H9 (cell line): ENCODE measurements around the gene CELF1. TPM values are rescaled to one million over a fixed set of nuclear protein-coding genes. Genes with fewer than 3 reads are reported as not detected.

ENCODE experiments used
- DNase-seq: peaks from one replicate; pipeline ENCODE4 v3.0.0-alpha.2; 2017
- H2AFZ ChIP-seq: one replicate; pipeline ENCODE4 v1.6.1; 2013; ENCODE audit warnings: mild to moderate bottlenecking, low read length, control low read depth, moderate library complexity
- H2AK5ac ChIP-seq: 2 replicates; pipeline ENCODE4 v1.6.1; 2013; ENCODE audit warnings: low read length, control low read depth, mixed read lengths; ENCODE audit not compliant: insufficient read length
- H2BK120ac ChIP-seq: one replicate; pipeline ENCODE4 v1.6.1; 2013; ENCODE audit warnings: low read depth, mild to moderate bottlenecking, low read length, control low read depth, inconsistent platforms; ENCODE audit not compliant: poor library complexity, severe bottlenecking
- H2BK12ac ChIP-seq: 2 replicates; pipeline ENCODE4 v1.6.1; 2013; ENCODE audit warnings: low read length, control low read depth, mixed read lengths, low read depth; ENCODE audit not compliant: insufficient read length
- H2BK15ac ChIP-seq: 2 replicates; pipeline ENCODE4 v1.6.1; 2013; ENCODE audit warnings: low read depth, low read length, control low read depth
- H2BK20ac ChIP-seq: one replicate; pipeline ENCODE4 v1.6.1; 2013; ENCODE audit warnings: low read depth, mild to moderate bottlenecking, low read length, control low read depth, inconsistent platforms; ENCODE audit not compliant: poor library complexity, severe bottlenecking
- H2BK5ac ChIP-seq: 2 replicates; pipeline ENCODE4 v1.6.1; 2013; ENCODE audit warnings: low read length, control low read depth, mixed read lengths; ENCODE audit not compliant: insufficient read length
- H3K14ac ChIP-seq: 2 replicates; pipeline ENCODE4 v1.6.1; 2013; ENCODE audit warnings: low read length, control low read depth; ENCODE audit not compliant: insufficient read depth
- H3K18ac ChIP-seq: 2 replicates; pipeline ENCODE4 v1.6.1; 2013; ENCODE audit warnings: low read depth, mild to moderate bottlenecking, mixed read lengths, low read length, control low read depth; ENCODE audit not compliant: insufficient read length
- H3K23ac ChIP-seq: 2 replicates; pipeline ENCODE4 v1.6.1; 2013; ENCODE audit warnings: low read length, control low read depth, mixed read lengths, low read depth; ENCODE audit not compliant: insufficient read length
- H3K23me2 ChIP-seq: 2 replicates; pipeline ENCODE4 v1.6.1; 2013; ENCODE audit warnings: low read depth, mild to moderate bottlenecking, mixed read lengths, low read length, control low read depth; ENCODE audit not compliant: insufficient read length, poor library complexity, severe bottlenecking
- H3K27ac ChIP-seq: 2 replicates; pipeline ENCODE4 v1.5.1; 2013; ENCODE audit warnings: low read length, control low read depth, mixed read lengths, low read depth; ENCODE audit not compliant: insufficient read length
- H3K27me3 ChIP-seq: 2 replicates; pipeline ENCODE4 v1.6.1; 2013; ENCODE audit warnings: low read length, control low read depth, inconsistent platforms; ENCODE audit not compliant: insufficient read depth
- H3K4ac ChIP-seq: 2 replicates; pipeline ENCODE4 v1.6.1; 2013; ENCODE audit warnings: low read depth, mild to moderate bottlenecking, control low read depth, inconsistent platforms, low read length, moderate library complexity
- H3K4me1 ChIP-seq: 2 replicates; pipeline ENCODE4 v1.6.1; 2013; ENCODE audit warnings: low read length, control low read depth, inconsistent platforms; ENCODE audit not compliant: insufficient read depth
- H3K4me2 ChIP-seq: 2 replicates; pipeline ENCODE4 v1.6.1; 2013; ENCODE audit warnings: low read length, control low read depth, mixed read lengths; ENCODE audit not compliant: insufficient read length, insufficient read depth
- H3K56ac ChIP-seq: 2 replicates; pipeline ENCODE4 v1.6.1; 2013; ENCODE audit warnings: low read depth, mild to moderate bottlenecking, mixed read lengths, low read length, control low read depth; ENCODE audit not compliant: insufficient read length
- H3K79me1 ChIP-seq: 2 replicates; pipeline ENCODE4 v1.6.1; 2013; ENCODE audit warnings: low read depth, mild to moderate bottlenecking, moderate library complexity, low read length, control low read depth, inconsistent platforms; ENCODE audit not compliant: insufficient read depth, poor library complexity, severe bottlenecking
- H3K79me2 ChIP-seq: 2 replicates; pipeline ENCODE4 v1.6.1; 2013; ENCODE audit warnings: low read length, control low read depth, inconsistent platforms; ENCODE audit not compliant: insufficient read depth
- H3K9ac ChIP-seq: 2 replicates; pipeline ENCODE4 v1.6.1; 2013; ENCODE audit warnings: low read length, control low read depth, mixed read lengths; ENCODE audit not compliant: insufficient read length; ENCODE audit errors: extremely low read depth
- H3K9me3 ChIP-seq: one replicate; pipeline ENCODE4 v1.6.1; 2013; ENCODE audit warnings: low read depth, low read length, inconsistent platforms; ENCODE audit not compliant: control insufficient read depth
- H3T11ph ChIP-seq: one replicate; pipeline ENCODE4 v1.6.1; 2013; ENCODE audit warnings: mild to moderate bottlenecking, low read length, control low read depth, inconsistent platforms
- H4K20me1 ChIP-seq: one replicate; pipeline ENCODE4 v1.6.1; 2013; ENCODE audit not compliant: control insufficient read depth, insufficient read length, insufficient read depth
- H4K5ac ChIP-seq: 2 replicates; pipeline ENCODE4 v1.6.1; 2013; ENCODE audit warnings: low read depth, mild to moderate bottlenecking, mixed read lengths, low read length, control low read depth; ENCODE audit not compliant: insufficient read length
- H4K8ac ChIP-seq: replicated peaks from 2 replicates; pipeline ENCODE4 v1.6.1; 2013; ENCODE audit warnings: low read length, control low read depth, mixed read lengths, low read depth; ENCODE audit not compliant: insufficient read length
- H4K91ac ChIP-seq: 2 replicates; pipeline ENCODE4 v1.6.1; 2013; ENCODE audit warnings: low read depth, mild to moderate bottlenecking, moderate library complexity, mixed read lengths, low read length, control low read depth; ENCODE audit not compliant: insufficient read length
- H3K27ac Mint-ChIP-seq, 3 experiments: 2 replicates in 2 of 3; 3 replicates in 1 of 3; pipeline ENCODE4 v1.8.0; 2020 to 2021; ENCODE audit warnings: mixed read lengths in 3 of 3, mild to moderate bottlenecking in 1 of 3, moderate library complexity in 1 of 3
- H3K27me3 Mint-ChIP-seq: 2 replicates; pipeline ENCODE4 v1.8.0; 2021; ENCODE audit warnings: low read depth, mild to moderate bottlenecking, moderate library complexity, mixed read lengths
- H3K36me3 Mint-ChIP-seq, 3 experiments: 2 replicates in 2 of 3; 3 replicates in 1 of 3; pipeline ENCODE4 v1.8.0; 2020 to 2021; ENCODE audit warnings: low read depth in 3 of 3, mixed read lengths in 3 of 3; ENCODE audit not compliant: insufficient read depth in 1 of 3
- H3K4me1 Mint-ChIP-seq, 2 experiments: 2 replicates each; pipeline ENCODE4 v1.8.0; 2020; ENCODE audit warnings: mixed read lengths in 2 of 2
- H3K4me3 Mint-ChIP-seq, 2 experiments: 2 replicates in 1 of 2; 3 replicates in 1 of 2; pipeline ENCODE4 v1.8.0; 2020 to 2021; ENCODE audit warnings: mild to moderate bottlenecking in 2 of 2, mixed read lengths in 2 of 2, moderate library complexity in 1 of 2
- H3K9me3 Mint-ChIP-seq, 2 experiments: 2 replicates in 1 of 2; 3 replicates in 1 of 2; pipeline ENCODE4 v1.8.0; 2020; ENCODE audit warnings: mild to moderate bottlenecking in 2 of 2, mixed read lengths in 2 of 2, moderate library complexity in 1 of 2
- CTCF ChIP-seq: fragments of 200-600 bp; sonication (generic); conservative IDR thresholded peaks from 3 replicates; pipeline ENCODE4 v1.8.0; 2021; ENCODE audit warnings: antibody characterized with exemption, mild to moderate bottlenecking
- WGBS: extraction: QIAGEN DNeasy Blood & Tissue Kit; methylation state at CpG from one replicate; pipeline ENCODE4 v1.1.7; 2013; ENCODE audit warnings: missing lambda C conversion rate, low lambda C conversion rate, mixed read lengths; ENCODE audit not compliant: insufficient read length; ENCODE audit errors: extremely low coverage; 5-methylcytosine and 5-hydroxymethylcytosine counted together
- total RNA-seq: library from RNA; stranded (reverse); gene quantifications from 2 replicates; pipeline ENCODE4 v1.2.1, GENCODE V29; 2021

The CELF1 gene
- total RNA-seq, 1 experiment from 2014 or later = 211 TPM

GRCh38 chr11:47516155-47516554 is 36.8 kb downstream of the CELF1 start:
- no peak overlapping the region for H2BK20ac ChIP-seq
- no peaks in the 10 kb centered on the region for H3K27me3 Mint-ChIP-seq
- no peak overlapping the region for H2BK15ac ChIP-seq
- no peaks in the 10 kb centered on the region for H4K20me1 ChIP-seq
- no peak overlapping the region for H2AFZ ChIP-seq
- no peaks in the 10 kb centered on the region for H3K23me2 ChIP-seq
- H3K4me2 ChIP-seq = no peak overlapping the region
- no peak overlapping the region for H3K27ac ChIP-seq
- no peaks in the 10 kb centered on the region for H3K27me3 ChIP-seq
- no peaks in the 10 kb centered on the region for H3K9me3 ChIP-seq
- no peak overlapping the region for H3K18ac ChIP-seq
- peaks cover 0 to 4% (median 2%) of the 10 kb centered on the region in 3 experiments; a peak in 2 of 7 replicates for H3K36me3 Mint-ChIP-seq
- H3K9me3 Mint-ChIP-seq = no peaks in the 10 kb centered on the region
- peaks cover 43% of the 10 kb centered on the region; the same call in 1 of the 2 replicates for H3K79me2 ChIP-seq
- H3K9ac ChIP-seq = no peak overlapping the region
- H4K8ac ChIP-seq = no peak overlapping the region
- no peak overlapping the region for H4K5ac ChIP-seq
- H3K23ac ChIP-seq = no peak overlapping the region
- DNase-seq = no peak
- peaks cover 11% of the 10 kb centered on the region for H3K4me1 ChIP-seq
- no peak overlapping the region for H2BK12ac ChIP-seq
- H3K4me3 Mint-ChIP-seq = no peak overlapping the region
- H3K14ac ChIP-seq = no peak overlapping the region
- H3K56ac ChIP-seq = no peak overlapping the region
- peaks cover 35 to 38% of the 10 kb centered on the region in 2 experiments for H3K4me1 Mint-ChIP-seq
- H4K91ac ChIP-seq = no peak overlapping the region
- H3K4ac ChIP-seq = no peak overlapping the region
- WGBS = no CpG with 5 or more reads among the region's 3 CpGs
- no peak overlapping the region for H2BK5ac ChIP-seq
- no peak for TF ChIP-seq CTCF
- no peak overlapping the region for H3T11ph ChIP-seq
- H3K27ac Mint-ChIP-seq = peak overlapping the region in 1 of 3 experiments; percentile 76; a peak in 2 of 7 replicates
- H2BK120ac ChIP-seq = no peak overlapping the region
- H3K79me1 ChIP-seq = peaks cover 15% of the 10 kb centered on the region
- no peak overlapping the region for H2AK5ac ChIP-seq
